Left lung (tissue), 10 donors: Measurements from ENCODE around the gene TM7SF2. TPM values are rescaled to one million over a fixed set of nuclear protein-coding genes. Genes with fewer than 3 reads are reported as not detected.

ENCODE experiments used
- ATAC-seq: fragments of 200-7000 bp; cut with Tn5 transposase; one replicate; pipeline ENCODE4 v1.9.1; 2020; ENCODE audit warnings: moderate library complexity
- DNase-seq, 4 donors: peaks; one replicate each; pipeline ENCODE4 v3.0.0-alpha.2; 2013 to 2020
- H3K27ac ChIP-seq, 2 donors: fragments of 200-600 bp; sonication (generic) in 1 of 2; one replicate each; pipeline versions ENCODE4 v1.5.0 to v1.8.0; 2020 to 2021
- H3K27me3 ChIP-seq, 2 donors: fragments of 200-600 bp; sonication (generic) in 1 of 2; one replicate each; pipeline versions ENCODE4 v1.5.0 to v1.8.0; 2020 to 2021
- H3K36me3 ChIP-seq, 2 donors: fragments of 200-600 bp; sonication (generic) in 1 of 2; one replicate each; pipeline versions ENCODE4 v1.5.0 to v1.8.0; 2020 to 2021
- H3K4me1 ChIP-seq, 2 donors: fragments of 200-600 bp; one replicate each; pipeline ENCODE4 v1.8.0; 2021
- H3K4me3 ChIP-seq, 2 donors: fragments of 200-600 bp; sonication (generic) in 1 of 2; one replicate each; pipeline versions ENCODE4 v1.5.0 to v1.8.0; 2020 to 2021; ENCODE audit warnings: mild to moderate bottlenecking in 1 of 2
- H3K9me3 ChIP-seq, 2 donors: fragments of 200-600 bp; sonication (generic) in 1 of 2; one replicate each; pipeline versions ENCODE4 v1.5.0 to v1.8.0; 2020 to 2021
- intact Hi-C, 2 donors: fragments of 100-400 bp; cut with DNase I; formaldehyde crosslinking; loops; one replicate each; pipeline versions ENCODE4 v1.11.2 to v1.14.2; 2022
- polyA plus RNA-seq, 6 donors: library from polyadenylated mRNA; unstranded; fragments of 120-200 nt; gene quantifications; one replicate each; pipeline ENCODE4 v1.2.1, GENCODE V29; 2013; ENCODE audit not compliant: insufficient read length in 6 of 6
- total RNA-seq, 2 donors: library from RNA; stranded (reverse); fragmentation: NEBNext Ultra II Directional; extraction: Animal tissue kit (Norgen Biotek cat#: 25700); gene quantifications; one replicate each; pipeline ENCODE4 v1.2.1, GENCODE V29; 2021
- TF ChIP-seq, protein P1 (sequence below), 2 donors: fragments of 200-600 bp; sonication (generic) in 1 of 2; IDR thresholded peaks; one replicate each; pipeline versions ENCODE4 v1.5.0 to v1.8.0; 2021; ENCODE audit warnings: antibody characterized with exemption in 2 of 2
- donor health status: DM: no; HTN: yes; CAD: no.
- donor health status: DM: no; HTN: no; CAD: no.

TM7SF2 gene
- total and polyA plus RNA-seq, 8 donors: 16.1 to 41.0 (median 22.5) TPM

DNA sequence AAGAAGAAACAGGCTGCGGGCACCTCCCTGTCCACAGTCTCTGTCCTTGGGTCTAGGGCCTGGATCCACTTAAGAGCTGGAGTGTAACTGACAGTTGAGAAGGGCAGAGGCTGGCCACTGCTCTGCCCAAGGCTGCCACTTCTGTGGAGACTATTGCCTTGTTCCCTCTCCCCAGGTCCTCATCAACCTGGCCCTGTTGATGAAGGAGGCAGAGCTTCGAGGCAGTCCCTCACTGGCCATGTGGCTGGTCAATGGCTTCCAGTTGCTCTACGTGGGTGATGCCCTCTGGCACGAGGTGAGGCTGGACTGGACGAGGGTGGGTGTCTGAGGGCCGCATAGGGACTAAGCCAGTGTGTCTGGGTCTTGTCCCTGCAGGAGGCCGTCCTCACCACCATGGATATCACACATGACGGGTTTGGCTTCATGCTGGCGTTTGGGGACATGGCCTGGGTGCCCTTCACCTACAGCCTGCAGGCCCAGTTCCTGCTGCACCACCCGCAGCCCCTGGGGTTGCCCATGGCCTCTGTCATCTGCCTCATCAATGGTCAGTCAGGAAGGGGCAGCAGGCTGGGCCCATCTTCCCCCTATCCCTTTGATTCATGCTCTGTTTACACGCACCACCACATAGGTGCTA lies 3.0 kb downstream of the TM7SF2 start:
- intact Hi-C loops: no loop called here
- DNase-seq: no peak
- peaks cover 0 to 32% of the 10 kb centered on the region in 2 donors for H3K36me3 ChIP-seq
- TF ChIP-seq, protein P1, sequence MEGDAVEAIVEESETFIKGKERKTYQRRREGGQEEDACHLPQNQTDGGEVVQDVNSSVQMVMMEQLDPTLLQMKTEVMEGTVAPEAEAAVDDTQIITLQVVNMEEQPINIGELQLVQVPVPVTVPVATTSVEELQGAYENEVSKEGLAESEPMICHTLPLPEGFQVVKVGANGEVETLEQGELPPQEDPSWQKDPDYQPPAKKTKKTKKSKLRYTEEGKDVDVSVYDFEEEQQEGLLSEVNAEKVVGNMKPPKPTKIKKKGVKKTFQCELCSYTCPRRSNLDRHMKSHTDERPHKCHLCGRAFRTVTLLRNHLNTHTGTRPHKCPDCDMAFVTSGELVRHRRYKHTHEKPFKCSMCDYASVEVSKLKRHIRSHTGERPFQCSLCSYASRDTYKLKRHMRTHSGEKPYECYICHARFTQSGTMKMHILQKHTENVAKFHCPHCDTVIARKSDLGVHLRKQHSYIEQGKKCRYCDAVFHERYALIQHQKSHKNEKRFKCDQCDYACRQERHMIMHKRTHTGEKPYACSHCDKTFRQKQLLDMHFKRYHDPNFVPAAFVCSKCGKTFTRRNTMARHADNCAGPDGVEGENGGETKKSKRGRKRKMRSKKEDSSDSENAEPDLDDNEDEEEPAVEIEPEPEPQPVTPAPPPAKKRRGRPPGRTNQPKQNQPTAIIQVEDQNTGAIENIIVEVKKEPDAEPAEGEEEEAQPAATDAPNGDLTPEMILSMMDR (IDR thresholded peaks at IDR 0.05): no peak
- no peaks in the 10 kb centered on the region for H3K9me3 ChIP-seq
- H3K27ac ChIP-seq: no peak overlapping the region
- H3K4me3 ChIP-seq: no peak overlapping the region
- no peak for ATAC-seq
- peaks cover 0 to 15% of the 10 kb centered on the region in 2 donors for H3K27me3 ChIP-seq
- peaks cover 25 to 65% of the 10 kb centered on the region in 2 donors for H3K4me1 ChIP-seq

DNA sequence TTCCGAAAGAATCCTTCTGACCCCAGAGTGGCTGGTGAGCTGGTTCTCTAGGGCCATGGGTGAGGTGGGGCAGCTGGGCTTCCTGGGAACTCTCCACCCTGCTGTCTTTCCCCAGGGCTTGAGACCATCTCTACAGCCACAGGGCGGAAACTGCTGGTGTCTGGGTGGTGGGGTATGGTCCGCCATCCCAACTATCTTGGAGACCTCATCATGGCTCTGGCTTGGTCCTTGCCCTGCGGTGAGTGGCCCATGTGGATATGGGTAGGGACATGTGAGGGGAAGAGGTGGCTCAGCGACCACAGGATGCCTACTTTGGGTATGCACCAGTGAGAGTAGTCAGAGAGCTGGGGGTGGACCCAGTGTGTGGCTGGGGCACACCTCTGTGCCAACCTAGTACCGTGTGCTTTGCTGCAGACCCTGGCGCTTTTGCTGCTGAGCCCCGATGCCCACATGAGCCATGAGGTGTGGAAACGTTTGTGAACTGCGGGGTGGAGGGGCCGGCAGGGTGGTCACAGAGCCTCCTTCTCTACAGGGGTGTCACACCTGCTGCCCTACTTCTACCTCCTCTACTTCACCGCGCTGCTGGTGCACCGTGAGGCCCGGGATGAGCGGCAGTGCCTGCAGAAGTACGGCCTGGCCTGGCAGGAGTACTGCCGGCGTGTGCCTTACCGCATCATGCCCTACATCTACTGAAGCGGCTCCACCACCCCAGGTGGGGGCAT lies 3.9 kb downstream of the TM7SF2 start:
- Histone ChIP-seq H3K4me1 (peaks cover 23 to 70% of the 10 kb centered on the region in 2 donors), H3K4me3 (peak overlapping the region in 1 of 2 donors; percentile 90), H3K9me3 (no peaks in the 10 kb centered on the region), H3K36me3 (peaks cover 0 to 38% of the 10 kb centered on the region in 2 donors), H3K27ac (no peak overlapping the region), H3K27me3 (peaks cover 0 to 15% of the 10 kb centered on the region in 2 donors)
- ATAC-seq (no peak), DNase-seq (no peak)
- TF ChIP-seq, protein P1 (IDR thresholded peaks at IDR 0.05): no peak
- intact Hi-C loops: no loop called here

DNA sequence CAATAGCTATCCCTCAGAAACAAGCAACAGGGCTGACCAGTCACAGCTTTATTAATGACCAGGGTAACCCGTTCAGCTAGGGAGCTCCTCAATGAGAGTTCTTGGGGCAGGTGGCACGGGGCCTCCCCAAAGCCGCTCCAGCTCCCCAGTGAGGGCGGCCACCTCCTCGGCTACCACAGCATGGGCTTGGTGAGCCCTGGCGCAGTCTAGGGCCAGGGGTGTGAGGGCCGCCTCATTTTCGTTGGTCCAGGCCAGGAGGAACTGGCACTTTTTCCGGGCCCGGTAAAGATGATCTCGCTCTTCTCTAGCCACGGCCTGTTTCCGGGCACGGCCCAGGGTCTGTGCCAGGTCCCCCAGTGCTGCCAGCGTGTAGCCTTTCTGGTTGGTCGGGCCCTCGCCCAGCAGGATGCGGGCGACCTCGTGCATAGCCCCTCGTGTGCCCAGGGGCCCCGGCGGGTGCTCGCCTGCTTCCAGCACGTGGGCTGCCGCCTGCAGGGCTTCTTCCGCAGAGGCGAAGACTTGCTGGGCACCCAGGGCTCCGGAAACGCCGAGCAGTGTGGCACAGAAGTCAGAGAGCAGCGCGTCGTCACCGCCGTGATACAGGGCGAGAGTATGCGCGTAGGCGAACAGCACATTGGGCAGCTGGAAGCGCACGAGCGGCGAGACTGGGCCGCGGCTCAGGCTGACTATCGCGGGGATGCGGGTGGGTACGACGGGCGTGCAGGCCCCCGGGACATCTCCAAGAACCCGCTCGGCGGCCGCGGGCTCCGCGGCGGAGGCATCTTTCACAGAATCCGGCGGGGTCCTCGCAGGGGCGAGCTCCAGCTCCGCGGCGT lies 4.9 kb downstream of the TM7SF2 start:
- peak; percentile 11 for ATAC-seq
- H3K9me3 ChIP-seq: no peaks in the 10 kb centered on the region
- peaks cover 0 to 15% of the 10 kb centered on the region in 2 donors for H3K27me3 ChIP-seq
- H3K36me3 ChIP-seq: peaks cover 0 to 45% of the 10 kb centered on the region in 2 donors
- intact Hi-C loops: no loop called here
- peak overlapping the region; percentile 90 to 92 for H3K4me3 ChIP-seq
- TF ChIP-seq, protein P1 (IDR thresholded peaks at IDR 0.05): no peak
- peak in 1 of 4 donors; percentile 85 for DNase-seq
- H3K27ac ChIP-seq: peak overlapping the region; percentile 81 to 93
- H3K4me1 ChIP-seq: peaks cover 27 to 70% of the 10 kb centered on the region in 2 donors

DNA sequence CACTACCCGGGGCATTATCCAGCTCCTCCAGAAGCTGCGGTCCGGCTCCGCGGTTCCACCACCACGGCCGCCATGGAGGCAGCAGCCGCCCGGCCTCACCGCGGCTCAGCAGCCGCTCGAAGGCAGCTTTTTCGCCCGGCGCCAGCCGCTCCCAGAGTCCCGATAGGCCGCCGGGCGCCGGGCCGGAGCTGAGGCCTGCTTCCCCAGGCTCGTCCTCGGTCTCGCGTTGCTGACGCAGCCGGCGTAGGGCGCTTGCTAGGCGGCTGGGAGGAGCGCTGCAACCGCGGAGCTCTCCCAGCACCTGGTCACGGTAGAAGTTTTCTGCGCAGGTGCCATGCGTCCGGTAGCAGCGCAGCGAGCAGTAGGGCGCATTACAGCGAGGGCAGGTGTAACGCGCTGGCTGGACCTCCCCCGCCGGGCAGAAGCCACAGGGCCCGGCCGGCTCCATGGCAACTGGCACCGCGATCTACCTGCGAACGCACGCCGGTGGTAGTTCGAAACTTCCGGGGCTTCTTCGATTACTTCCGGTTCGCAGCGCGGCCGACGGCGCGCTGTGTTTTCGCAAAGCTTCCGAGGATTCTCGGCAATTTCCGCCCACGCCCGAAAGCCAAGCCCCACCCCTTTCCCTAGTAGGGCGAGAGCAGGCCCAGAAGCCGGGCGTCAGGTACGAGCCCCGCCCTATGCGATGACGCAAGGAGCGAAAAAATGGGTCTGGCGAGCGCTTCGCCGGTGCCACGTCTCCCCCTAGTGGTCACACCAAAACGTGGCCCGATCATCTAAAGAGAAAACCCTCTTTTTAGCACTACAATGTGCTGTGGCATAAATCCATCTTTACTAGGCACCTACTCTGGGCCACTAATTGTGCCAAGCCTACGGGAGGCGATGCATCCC lies 5.8 kb downstream of the TM7SF2 start, which contains the start of gene ZNHIT2:
Gene ZNHIT2, minus strand, starts transcription at position 496 of the 891 bp plus-strand sequence. Its CDS starts 48 bp downstream, at position 448.
- Histone ChIP-seq H3K4me1 (peaks cover 24 to 63% of the 10 kb centered on the region in 2 donors), H3K27me3 (peaks cover 0 to 13% of the 10 kb centered on the region in 2 donors), H3K9me3 (no peaks in the 10 kb centered on the region), H3K36me3 (peaks cover 0 to 45% of the 10 kb centered on the region in 2 donors), H3K4me3 (peak within 1 kb of the TSS; percentile 90 to 92), H3K27ac (peak within 1 kb of the TSS; percentile 81 to 93)
- TF ChIP-seq, protein P1 (IDR thresholded peaks at IDR 0.05): peak; percentile 83 to 94
- peak; percentile 85 for ATAC-seq
- intact Hi-C loops: no loop called here
- DNase-seq: peak; percentile 98 to 100 (median 99)
